Right renal pelvis (tissue), 4 donors: ENCODE measurements around the gene SMYD1. TPM values are rescaled to one million over a fixed set of nuclear protein-coding genes. Genes with fewer than 3 reads are reported as not detected.

Experiments
- DNase-seq, 4 donors: peaks; one replicate each; pipeline ENCODE4 v3.0.0-alpha.2; 2013; ENCODE audit warnings: low read depth in 4 of 4, low spot score in 3 of 4, missing footprints in 1 of 4
- polyA plus RNA-seq, 4 donors: library from polyadenylated mRNA; unstranded; fragments of 120-200 nt; gene quantifications; one replicate each; pipeline ENCODE4 v1.2.1, GENCODE V29; 2013; ENCODE audit not compliant: insufficient read length in 4 of 4

SMYD1 gene
- polyA plus RNA-seq, 4 donors, result not detected

DNA sequence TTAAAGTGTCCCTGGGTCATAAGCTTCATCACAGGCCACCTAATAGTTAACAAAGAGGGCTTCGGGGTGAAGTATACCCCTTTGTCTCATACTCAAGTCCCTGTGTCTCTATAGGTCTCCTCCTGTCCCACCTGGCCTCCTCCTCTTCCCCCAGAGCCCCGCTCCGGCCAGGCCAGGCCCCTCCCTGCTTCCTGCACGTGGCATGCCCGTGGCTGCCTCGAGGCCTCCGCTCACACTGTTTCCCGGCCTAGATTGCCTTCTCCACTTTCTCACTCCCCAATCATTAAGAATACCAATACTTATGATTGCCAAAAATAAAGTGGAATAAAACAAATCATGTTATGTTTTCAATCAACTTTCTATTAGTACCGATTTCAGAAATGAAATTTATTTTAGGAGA lies 18.8 kb downstream of the SMYD1 start:
- no peak for DNase-seq

DNA sequence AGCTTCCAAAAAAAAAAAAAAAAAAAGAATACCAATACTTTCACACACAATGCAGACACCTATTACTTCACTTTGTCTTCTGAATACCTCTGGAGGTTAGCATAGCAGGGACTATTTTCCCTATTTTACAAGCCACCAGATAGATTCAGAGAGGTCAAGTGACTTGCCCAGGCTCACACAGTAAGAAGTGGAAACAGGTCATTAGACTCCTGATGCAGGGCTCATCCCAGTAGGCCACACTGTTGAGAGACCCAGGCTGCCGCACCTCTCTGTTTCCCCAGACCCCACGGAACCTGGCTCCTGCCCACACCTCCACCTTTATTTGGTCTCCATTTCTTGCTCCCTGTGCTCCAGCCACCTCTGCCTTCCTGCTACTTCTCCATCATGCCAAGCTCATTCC lies 19.4 kb downstream of the SMYD1 start:
- no peak for DNase-seq

DNA sequence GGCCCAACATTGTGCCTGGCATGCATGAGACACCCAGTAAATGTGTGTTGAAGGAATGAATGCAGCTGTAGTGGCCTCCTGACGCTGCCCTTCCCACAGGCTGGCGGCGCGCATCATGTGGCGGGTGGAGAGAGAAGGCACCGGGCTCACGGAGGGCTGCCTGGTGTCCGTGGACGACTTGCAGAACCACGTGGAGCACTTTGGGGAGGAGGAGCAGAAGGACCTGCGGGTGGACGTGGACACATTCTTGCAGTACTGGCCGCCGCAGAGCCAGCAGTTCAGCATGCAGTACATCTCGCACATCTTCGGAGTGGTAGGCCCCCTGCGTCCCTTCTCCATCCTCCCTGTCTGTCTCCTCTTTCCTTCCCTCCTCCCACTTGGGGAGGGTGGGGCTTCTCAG lies 20.1 kb downstream of the SMYD1 start:
- no peak for DNase-seq

DNA sequence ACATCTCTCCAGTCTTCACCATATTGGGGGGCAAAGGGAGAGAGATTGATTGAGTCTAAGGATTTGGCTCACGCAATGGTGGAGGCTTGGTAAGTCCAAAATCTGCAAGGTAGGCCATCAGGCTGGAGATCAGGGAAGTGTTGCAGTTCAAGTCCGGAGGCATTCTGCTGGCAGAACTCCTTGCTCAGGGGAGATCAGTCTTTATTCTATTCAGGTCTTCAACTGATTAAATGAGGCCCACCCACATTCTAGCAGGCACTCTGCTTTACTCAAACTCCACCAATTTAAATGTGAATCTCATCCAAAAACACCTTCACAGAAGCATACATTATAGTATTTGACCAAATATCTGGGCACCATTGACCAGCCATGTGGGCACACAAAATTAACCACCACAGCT lies 21.4 kb downstream of the SMYD1 start:
- DNase-seq, result no peak

DNA sequence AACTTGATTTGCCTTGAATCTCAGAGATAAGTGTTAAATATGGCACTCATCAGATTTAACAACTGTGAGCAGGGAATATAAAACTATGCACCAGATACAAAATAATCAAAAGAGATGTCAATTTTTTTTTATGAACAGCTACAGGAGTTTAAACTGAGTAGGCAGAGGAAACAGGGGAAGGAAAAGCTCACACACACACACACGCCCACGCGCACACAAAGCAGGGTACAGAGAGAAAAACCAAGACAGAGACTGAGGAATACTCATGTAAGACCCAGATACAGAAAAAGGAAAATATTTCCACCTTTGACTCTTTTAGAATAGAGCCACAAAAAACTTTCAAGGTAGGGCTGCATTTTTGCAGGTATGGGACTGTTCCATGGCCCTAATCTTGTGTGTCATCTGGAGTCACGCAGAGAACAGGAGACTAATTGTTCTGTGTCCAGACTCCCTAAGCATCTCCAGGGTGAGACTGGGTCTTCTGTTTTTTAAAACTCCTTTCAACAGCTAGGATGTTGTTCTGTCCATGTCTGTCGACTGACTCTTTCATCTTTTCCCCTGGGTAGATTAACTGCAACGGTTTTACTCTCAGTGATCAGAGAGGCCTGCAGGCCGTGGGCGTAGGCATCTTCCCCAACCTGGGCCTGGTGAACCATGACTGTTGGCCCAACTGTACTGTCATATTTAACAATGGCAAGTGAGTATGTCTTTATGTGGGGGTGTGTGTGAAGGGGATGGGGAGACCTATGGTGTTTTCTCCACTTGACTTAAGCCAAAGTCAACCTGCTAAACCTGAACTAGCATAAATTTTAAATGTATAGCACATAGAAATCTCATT lies 23.0 kb downstream of the SMYD1 start:
- no peak for DNase-seq

DNA sequence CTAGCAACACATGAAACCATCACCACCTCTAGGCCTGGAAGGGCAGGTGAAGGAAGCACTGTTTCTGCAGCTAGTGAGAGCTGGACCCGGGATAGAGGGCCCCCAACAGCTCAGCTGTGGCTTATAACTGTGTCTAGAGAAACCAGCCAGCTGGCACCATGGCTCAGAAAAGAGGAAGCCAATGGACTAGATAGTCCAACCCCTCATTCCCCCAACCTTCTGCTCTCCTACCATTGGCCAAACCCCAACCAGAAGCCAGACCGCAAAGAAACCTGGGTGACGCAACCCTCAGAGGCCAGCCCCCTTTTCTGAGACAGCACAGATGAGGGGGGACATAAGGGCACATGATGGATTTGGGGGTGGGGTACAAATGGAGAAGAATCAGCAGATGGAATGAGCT lies 24.3 kb downstream of the SMYD1 start:
- no peak for DNase-seq

DNA sequence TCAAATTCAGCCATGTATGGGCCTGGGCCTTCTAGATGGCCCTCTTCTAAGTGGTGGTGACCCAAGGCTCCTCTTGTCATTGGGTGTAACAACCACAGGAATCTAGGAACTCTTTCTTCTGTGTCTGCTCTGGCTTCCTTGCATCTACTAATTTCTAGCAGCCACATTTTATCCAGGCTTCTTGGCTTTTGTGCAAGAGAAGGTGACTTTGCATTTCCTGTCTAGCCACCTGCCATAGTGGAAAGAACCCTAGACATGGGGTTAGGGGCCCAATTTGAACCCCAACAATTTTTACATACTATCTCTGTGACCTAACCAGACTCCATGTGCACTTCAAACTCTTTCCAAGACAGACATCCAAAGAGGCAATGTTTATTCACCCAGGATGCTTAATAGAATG lies 25.1 kb downstream of the SMYD1 start:
- DNase-seq, result no peak

DNA sequence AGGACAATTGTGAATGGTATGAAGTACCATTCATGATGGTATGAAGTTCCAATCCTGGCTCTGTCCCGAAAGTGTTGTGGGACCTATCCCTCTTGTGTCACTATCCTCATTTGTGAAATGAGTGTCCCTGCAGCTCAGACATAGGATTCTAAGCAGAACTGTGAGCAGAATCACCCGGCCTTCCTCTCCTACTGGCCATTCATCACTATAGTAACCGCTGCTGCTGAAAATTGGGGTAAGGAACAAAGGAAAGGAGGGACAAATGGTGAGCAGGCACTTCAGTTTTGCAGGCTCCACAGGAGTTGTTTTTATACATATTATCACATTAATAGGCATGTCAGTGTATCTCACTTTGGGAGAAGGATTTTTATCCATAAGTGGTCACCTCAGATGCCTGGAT lies 27.4 kb downstream of the SMYD1 start:
- DNase-seq, result no peak

DNA sequence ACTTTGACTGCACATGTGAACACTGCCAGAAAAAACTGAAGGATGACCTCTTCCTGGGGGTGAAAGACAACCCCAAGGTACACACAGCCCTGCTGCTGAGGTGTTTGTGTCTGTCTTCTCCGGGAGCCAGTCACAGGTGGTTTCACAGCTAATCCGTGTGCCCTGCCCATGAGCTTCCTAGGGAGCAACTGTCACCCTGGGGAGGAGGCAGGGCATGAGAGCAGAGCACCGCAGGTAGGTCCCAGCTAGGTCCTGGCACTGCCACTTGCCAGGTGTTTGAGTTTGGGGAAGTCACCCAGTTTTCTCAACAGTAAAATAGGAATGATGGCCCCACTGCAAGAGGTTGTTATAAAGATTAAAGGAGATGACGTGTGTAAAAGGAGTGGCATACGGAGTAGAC lies 29.1 kb downstream of the SMYD1 start:
- DNase-seq, result no peak

DNA sequence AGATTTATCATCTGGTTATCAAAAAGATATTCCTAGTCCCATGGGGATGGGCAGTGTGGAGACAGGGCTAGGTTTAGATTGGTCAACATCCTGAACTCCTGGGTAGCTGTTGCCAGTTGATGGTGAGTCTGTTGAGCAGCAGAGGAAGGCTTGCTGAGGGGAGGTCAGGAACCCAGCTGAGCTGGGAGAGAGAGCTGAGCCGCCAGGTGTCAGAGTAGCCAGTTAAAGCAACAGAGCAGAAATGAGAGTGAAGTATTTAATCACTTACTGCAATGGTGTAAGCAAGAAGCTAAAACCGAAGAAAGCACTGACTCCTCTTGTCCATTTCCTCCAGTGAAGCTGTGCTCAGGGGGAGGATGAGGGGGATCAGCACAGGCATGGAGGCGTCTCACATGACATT lies 29.6 kb downstream of the SMYD1 start:
- DNase-seq, result no peak

DNA sequence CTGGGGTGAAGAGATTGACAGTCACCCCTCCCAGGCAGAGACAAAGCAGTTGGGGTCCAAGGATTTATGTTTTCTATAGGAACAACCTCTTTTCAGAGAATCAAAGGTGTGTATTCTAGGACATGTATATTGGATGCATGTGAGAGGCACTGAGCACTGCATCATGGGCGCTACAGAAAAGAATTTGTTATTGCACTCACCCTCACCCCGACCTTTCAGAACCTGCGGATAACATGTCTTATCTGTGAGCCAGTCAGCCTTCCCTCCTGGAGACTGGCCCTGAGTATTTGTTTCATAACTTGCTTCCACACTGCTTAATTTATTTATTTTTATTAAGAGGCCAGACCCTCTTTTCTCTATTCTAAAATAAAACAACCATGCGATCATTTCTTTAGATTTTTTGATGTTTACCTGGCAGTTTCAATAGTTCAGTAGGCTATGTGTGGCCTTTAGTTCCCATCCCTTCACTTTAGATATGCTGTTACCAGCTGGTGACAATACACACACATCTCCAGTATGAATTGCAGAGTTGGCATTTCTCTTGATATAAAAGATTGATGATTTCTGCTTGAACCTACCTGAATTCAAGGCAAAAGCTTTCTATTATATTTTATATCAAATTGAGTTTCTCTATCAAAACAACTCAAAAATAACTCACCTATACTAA lies 30.4 kb downstream of the SMYD1 start:
- no peak for DNase-seq

DNA sequence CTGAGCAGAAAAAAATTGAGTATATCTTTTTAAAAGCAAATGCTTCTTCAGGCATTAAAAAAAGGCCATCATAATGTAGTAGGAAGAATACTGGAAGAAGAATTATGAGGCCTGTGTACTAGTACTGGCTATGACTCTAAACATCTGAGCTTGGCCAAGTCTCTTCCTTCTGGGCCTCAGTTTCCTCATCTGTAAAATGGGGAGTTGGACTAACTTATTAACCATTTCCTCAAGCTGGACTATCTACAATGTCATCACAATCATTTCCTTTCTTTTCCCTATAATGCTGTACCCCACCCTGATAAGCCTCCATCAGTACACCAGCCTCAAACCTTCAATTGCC lies 30.9 kb downstream of the SMYD1 start:
- DNase-seq, result no peak

DNA sequence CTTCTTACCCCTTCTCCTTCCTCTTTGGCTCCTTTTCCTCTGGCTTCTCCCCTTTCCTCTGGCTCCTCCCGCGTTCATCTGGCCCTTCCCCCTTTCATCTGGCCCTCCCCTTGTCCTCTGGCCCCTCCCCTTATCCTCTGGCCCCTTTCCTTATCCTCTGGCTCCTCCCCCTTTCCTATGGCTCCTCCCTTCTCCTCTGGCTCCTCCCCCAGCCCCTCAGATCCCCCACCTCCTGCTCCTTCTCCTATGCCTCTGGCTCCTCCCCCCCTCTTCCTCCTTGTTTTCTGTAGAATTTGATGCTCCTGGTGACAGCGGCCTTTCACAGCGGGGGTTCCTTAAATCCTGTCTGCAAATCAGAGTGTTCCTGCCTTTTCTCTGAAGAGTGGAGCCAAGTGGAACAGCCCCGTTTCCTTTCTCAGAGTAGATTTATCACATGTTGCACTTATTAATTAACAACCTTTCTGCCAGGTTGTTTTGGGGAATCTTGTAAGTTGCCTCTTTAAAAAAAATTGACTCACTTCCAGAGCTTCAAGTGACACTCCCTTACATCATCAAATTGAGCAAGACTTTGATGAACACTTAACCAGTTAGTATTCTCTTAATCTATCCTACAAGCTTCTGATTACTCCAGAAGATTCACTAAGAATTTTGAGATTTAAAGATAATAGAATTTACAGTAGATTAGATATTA lies 32.3 kb downstream of the SMYD1 start:
- no peak for DNase-seq

DNA sequence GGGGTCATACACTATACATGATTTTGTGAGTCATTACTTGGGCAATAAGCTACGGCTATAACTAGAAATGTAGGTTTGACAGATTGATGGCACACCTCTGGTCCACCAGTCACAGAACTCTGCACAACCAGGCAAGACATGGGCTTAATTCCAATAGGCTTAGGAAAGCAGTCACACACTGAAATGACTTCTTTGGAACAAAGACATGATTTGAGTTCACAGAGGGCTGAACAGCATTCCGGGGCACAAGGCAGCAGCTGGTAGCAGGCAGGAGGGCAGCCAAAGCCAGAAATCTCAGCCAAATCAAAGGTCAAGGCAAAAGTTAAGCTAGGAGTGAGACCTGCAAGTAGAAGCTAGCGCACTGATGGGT lies 32.8 kb downstream of the SMYD1 start:
- DNase-seq, result no peak

DNA sequence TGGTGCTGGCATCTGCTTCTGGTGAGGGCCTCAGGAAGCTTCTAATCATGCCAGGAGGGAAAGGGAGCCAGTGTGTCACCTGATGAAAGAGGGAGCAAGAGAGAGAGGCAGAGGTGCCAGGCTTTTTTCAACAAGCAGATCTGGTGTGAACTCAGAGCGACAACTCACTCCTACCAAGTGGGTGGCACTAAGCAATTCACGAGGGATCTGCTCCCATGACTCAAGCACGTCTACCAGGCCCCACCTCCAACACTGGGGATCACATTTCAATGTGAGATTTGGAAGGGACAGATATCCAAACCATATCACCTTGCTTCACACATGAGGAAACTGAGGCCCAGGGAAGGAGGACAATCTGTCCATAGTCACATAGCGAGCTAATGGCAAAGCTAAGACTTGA lies 41.2 kb downstream of the SMYD1 start:
- DNase-seq, result no peak

DNA sequence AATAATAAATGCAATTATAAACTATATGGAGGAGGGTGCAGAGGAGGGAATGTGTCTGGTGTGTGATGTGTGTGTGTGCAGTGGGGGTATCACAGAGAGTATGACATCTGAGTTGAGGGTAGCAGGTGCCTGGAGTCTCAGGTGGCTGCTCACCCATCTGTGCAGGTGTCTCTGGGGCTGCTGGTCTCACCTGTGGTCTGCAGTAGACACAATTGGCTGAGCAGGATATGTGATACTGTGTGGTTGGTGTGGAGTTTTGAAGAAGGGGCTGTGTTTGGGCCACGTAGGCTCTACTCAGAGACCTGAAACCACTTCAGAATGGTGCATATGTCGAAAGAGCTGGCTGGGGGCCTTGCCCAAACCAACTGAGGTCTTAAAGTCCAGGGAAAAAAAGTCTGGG lies 43.2 kb downstream of the SMYD1 start:
- no peak for DNase-seq

DNA sequence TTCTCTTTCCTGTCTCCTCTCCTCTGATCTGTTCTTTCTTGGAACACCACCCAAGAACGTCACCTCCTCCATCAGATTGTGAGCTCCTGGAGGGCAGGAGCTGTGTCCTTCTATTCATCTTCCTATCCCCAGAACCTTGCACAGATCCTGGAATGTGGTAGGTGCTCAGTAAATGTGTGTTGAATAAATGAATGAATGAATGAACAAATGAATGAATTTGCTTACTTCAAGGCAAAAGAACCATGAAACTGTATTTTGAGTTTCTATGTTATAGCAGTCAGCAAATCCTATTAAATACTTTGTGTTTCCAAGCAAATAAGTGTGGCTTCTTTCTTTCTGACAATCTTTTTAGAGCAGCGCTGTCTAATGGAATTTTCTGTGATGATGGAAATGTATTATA lies 45.4 kb downstream of the SMYD1 start:
- DNase-seq, result no peak

DNA sequence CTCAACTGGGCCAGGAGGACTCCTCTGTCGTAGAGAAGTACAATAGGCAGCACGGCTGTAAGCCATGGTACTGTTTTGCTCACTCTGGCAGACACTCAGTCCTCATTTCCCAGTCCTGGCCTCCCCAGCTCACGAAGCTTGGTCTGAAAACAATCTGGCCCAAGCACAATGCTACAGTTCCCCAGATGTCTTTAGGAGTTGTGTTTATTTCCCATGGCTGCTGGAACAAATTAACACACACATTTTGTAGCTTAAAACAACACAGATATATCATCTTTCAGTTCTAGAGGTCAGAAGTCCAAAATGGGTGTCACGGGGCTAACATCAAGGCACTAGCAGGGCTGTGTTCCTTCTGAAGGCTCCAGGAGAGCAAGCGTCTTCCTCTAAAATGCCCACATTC lies 47.3 kb downstream of the SMYD1 start:
- DNase-seq, result peak in 1 of 4 donors; percentile 4

DNA sequence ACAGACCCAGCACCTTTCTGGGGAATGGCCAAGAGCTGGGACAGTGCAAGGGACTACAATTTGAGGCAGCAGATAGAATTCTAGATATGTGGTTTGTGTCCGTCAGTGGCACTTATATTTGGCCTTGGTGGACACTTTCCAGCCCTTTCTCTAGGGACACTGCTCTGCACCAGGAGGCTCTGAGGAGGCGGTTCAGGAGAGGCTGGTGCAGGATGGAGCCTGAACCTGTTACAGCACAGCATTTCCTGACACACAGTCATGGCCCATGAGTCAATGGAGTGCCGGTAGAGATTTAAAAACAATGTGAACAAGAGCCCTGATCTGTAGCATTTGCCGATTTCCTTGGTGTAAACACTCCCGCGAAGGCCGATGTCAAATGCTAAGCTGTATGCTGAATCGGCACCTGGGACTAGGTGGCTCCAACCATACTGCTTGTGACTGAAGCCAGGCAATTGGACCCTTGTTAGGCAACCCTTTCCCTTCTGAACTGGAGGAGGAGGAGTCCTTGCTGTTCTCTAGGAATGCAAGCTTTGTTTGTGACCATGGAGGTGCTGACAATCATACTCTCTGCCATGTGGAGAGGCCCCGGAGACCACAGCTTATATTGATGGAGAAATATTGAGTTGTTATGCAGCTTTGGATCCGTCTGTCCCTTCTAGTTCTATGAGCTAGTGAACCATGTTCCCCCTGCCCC lies 48.3 kb downstream of the SMYD1 start:
- no peak for DNase-seq

DNA sequence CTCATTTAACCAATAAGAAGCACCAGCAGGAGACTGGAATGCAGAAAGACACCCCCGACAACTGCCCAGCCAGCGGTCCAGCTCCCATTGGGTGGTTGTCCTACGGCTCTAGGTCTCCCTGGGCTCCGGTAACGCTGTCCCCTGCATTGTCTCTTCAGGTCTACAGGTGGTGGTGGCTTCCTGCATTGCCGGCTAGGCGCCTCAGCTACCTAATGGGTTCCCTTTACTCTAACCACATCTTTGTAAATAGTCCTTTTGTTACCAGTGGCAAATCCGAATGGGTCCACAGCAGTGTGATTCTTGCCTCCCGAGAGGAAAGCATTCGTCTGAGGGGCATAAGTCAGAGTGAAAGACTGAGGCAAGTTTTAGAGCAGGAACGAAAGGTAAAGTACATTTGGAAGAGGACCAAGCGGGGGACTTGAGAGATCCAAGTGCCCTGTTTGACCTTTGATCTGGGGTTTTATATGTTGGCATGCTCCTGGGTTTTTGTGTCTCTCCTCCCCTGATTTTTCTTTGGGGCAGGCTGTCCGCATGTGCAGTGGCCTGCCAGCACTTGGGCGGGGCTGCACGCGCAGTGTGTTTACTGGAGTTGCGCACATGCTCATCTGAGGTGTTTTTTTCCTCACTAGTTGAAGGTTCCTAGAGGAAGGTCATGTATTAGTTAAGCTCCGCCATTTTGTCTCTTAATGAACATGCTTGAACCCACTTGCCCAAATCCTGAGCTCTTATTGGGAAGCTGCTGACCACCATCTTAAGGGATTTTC lies 49.2 kb downstream of the SMYD1 start:
- DNase-seq, result no peak

DNA sequence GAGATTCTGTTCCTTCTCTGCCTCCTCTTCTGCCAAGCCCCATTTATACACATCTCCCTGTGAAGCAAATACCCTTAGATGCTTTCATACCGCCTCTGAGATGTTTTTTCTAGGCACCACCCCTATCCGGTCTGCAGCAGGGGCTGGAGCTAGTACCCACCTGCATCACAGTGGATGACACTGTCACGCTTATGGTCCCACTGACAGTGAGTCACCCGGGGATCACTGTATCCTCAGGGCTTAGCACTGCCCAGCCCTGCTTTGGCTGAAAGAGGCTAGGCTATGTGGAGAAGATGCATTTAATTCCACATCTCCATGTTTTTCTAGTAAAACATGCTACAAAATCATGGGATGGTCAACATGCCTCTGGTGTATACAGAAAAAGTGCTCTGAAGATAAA lies 50.3 kb downstream of the SMYD1 start:
- no peak for DNase-seq
